Measurements from ENCODE around the gene APOD. TPM values are rescaled to one million over a fixed set of nuclear protein-coding genes. Genes with fewer than 3 reads are reported as not detected.
A peak's percentile ranks its signal among the peaks of the same experiment; 100 is the strongest.

The APOD gene
- total RNA-seq, 2 donors from 2014 or later: 4.2 TPM; not detected in 1

- Mint-ChIP-seq H3K4me1 (peaks cover 15% of the 10 kb centered on the region), H3K27me3 (no peaks in the 10 kb centered on the region), H3K27ac (peak overlapping the region; percentile 50)
Observed at GRCh38 chr3:195558602-195559001, 25.1 kb downstream of the APOD start.

DNA sequence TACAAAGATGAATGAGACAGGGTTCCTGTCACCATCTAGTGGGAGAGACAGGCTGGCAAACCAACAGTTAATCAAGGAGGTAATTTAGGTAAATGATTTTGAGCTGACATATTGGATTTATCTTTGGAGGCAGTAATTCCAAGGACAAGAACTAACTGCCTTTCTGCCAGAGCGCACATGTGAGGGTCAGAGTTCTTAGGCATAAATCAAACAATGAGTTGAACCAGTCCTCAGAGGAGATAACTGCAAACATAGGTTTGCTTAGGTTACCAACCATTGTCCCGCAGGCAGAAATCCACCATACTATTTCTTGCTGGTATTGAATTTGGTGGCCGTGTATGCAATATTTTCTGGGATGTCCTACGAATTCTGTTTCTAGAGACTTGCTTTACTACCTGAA is 26.4 kb downstream of the APOD start:
- H3K4me3 Mint-ChIP-seq: no peak overlapping the region
- H3K4me1 Mint-ChIP-seq: peaks cover 21% of the 10 kb centered on the region
- no peaks in the 10 kb centered on the region for H3K27me3 Mint-ChIP-seq
- no peak for ATAC-seq (replicated peaks)
- H3K27ac Mint-ChIP-seq: no peak overlapping the region
- H3K9me3 Mint-ChIP-seq: no peaks in the 10 kb centered on the region
- no peaks in the 10 kb centered on the region for H3K36me3 Mint-ChIP-seq (ENCODE audit: low read depth)

More at GRCh38 chr3:195558602-195559001, 25.1 kb downstream of the APOD start:
- peak; percentile 72 for ATAC-seq (replicated peaks)
- H3K9me3 Mint-ChIP-seq: no peaks in the 10 kb centered on the region
- H3K36me3 Mint-ChIP-seq (ENCODE audit: low read depth): no peaks in the 10 kb centered on the region
- H3K4me3 Mint-ChIP-seq: no peak overlapping the region

DNA sequence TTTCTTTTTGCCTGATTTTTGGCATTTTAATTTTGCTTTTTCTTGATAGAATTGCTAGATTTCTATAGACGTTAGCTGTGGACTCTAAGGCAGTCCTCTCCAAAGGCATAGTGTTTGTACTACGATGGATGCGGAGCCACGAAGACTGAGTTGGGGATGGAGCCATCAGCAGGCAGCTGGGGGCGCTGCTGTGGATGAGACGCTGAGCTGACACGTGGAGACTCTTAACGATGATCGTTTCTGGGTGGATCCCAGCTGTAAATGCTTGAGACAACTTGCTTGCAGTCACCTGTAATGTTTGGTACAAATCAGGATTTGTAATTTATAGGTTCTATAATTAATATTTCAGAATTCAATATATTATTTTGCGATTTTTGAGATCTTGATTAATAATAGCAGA is 27.4 kb downstream of the APOD start:
- peak overlapping the region; percentile 68 for H3K4me3 Mint-ChIP-seq
- no peaks in the 10 kb centered on the region for H3K9me3 Mint-ChIP-seq
- H3K27me3 Mint-ChIP-seq: no peaks in the 10 kb centered on the region
- H3K4me1 Mint-ChIP-seq: peaks cover 25% of the 10 kb centered on the region
- ATAC-seq (replicated peaks): no peak
- no peaks in the 10 kb centered on the region for H3K36me3 Mint-ChIP-seq (ENCODE audit: low read depth)
- peak overlapping the region; percentile 80 for H3K27ac Mint-ChIP-seq

- peak; percentile 56 for ATAC-seq (replicated peaks)
- H3K27me3 Mint-ChIP-seq: no peaks in the 10 kb centered on the region
- peak overlapping the region; percentile 80 for H3K27ac Mint-ChIP-seq
- peak overlapping the region; percentile 68 for H3K4me3 Mint-ChIP-seq
- H3K9me3 Mint-ChIP-seq: no peaks in the 10 kb centered on the region
- H3K36me3 Mint-ChIP-seq (ENCODE audit: low read depth): no peaks in the 10 kb centered on the region
- peaks cover 31% of the 10 kb centered on the region for H3K4me1 Mint-ChIP-seq
Observed at GRCh38 chr3:195555110-195555509, 28.6 kb downstream of the APOD start.

DNA sequence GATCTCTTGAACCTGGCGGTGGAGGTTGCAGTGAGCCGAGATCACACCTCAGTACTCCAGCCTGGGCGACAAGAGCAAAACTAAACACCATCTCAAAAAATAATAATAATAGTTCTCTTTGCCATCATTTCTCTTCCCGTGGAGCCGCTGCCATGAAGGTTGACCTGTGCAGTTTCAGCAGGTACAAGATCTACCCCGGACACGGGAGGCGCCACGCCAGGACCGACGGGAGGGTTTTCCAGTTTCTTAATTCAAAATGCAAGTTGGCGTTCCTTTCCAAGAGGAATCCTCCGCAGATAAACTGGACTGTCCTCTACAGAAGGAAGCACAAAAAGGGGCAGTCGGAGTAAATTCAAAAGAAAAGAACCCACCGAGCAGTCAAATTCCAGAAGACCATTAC is 29.3 kb downstream of the APOD start:
- no peak for ATAC-seq (replicated peaks)
- Mint-ChIP-seq H3K9me3 (no peaks in the 10 kb centered on the region), H3K36me3 (ENCODE audit: low read depth) (no peaks in the 10 kb centered on the region), H3K4me1 (peaks cover 35% of the 10 kb centered on the region), H3K4me3 (peak overlapping the region; percentile 68), H3K27ac (no peak overlapping the region), H3K27me3 (no peaks in the 10 kb centered on the region)

DNA sequence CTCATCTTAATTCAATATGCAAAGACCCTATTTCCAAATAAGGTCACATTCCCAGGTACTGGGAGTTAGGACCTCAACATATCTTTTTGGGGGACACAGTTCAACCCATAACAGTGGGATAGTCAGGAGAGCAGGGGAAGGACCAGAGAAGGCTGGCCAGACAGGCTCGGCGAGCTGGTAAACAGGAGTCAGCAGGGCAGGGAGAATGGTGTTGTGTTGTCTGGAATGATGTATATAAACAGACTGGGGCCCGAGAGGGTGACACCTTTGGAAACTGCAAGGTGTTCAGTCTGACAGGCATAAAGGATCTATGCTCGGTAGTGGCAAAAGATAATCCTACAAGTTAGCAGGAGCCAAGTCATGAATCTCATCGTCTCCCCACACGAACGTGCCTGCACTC is 30.5 kb downstream of the APOD start:
- peak overlapping the region; percentile 1 for H3K4me3 Mint-ChIP-seq
- H3K27me3 Mint-ChIP-seq: no peaks in the 10 kb centered on the region
- no peaks in the 10 kb centered on the region for H3K36me3 Mint-ChIP-seq (ENCODE audit: low read depth)
- peaks cover 40% of the 10 kb centered on the region for H3K4me1 Mint-ChIP-seq
- no peaks in the 10 kb centered on the region for H3K9me3 Mint-ChIP-seq
- H3K27ac Mint-ChIP-seq: peak overlapping the region; percentile 46
- ATAC-seq (replicated peaks): no peak

DNA sequence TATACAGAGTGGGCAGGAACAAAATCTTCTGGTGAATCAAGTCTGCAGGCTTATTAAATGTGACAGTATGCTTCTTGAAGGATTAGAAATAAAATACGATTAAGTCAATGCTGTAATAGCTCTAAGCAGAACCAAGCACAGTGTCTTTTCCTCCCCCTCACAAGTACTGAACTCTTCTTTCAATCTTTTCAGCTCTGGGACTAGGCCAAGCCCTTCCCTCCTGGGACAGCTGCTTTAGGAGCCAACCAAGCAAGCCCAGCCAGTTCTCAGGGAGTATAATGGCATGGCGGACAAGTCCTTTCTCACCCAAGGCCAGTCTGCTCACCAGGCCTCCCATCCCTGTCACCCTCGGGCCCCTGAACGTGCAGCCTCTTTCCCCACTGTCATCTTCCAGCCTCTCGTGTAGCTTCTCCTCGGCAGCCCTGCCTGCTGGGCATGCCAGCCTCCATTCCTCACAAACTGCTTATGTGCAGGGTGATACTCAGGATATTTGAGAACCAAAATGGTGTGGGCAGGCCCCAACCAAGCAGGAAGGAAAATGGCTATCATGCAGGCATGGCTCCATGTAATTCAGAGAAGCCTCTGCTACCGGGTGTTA is 32.3 kb downstream of the APOD start:
- Mint-ChIP-seq H3K4me1 (peaks cover 56% of the 10 kb centered on the region), H3K27ac (peak overlapping the region; percentile 83), H3K27me3 (no peaks in the 10 kb centered on the region), H3K9me3 (no peaks in the 10 kb centered on the region), H3K36me3 (ENCODE audit: low read depth) (no peaks in the 10 kb centered on the region), H3K4me3 (peak overlapping the region; percentile 76)
- no peak for ATAC-seq (replicated peaks)

DNA sequence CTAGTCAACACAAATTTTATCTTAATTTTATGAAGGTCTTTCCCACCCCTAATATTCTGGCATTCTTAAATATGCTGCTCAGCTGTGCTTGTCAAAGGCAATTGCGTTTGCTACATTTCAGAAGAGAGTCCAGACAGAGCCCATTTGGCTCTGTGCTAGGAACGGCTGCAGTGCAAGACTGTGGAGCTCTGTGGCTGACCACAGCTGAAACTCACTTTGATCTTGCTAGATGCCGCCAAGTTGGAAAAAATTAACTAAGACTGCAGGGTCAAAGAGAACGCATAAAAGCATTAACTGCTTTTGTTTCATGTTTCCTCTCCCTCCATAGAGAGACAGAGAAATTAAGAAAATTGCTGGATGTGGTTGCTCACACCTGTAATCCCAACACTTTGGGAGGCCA is 33.0 kb downstream of the APOD start:
- Mint-ChIP-seq H3K9me3 (no peaks in the 10 kb centered on the region), H3K4me3 (peak overlapping the region; percentile 76), H3K36me3 (ENCODE audit: low read depth) (no peaks in the 10 kb centered on the region), H3K27me3 (no peaks in the 10 kb centered on the region), H3K4me1 (peaks cover 58% of the 10 kb centered on the region), H3K27ac (peak overlapping the region; percentile 83)
- peak; percentile 56 for ATAC-seq (replicated peaks)

- Mint-ChIP-seq H3K36me3 (ENCODE audit: low read depth) (no peaks in the 10 kb centered on the region), H3K9me3 (no peaks in the 10 kb centered on the region), H3K27ac (peak overlapping the region; percentile 83), H3K4me1 (peaks cover 55% of the 10 kb centered on the region), H3K27me3 (no peaks in the 10 kb centered on the region), H3K4me3 (peak overlapping the region; percentile 76)
- peak; percentile 70 for ATAC-seq (replicated peaks)
Observed at GRCh38 chr3:195549931-195550519, 33.7 kb downstream of the APOD start.

DNA sequence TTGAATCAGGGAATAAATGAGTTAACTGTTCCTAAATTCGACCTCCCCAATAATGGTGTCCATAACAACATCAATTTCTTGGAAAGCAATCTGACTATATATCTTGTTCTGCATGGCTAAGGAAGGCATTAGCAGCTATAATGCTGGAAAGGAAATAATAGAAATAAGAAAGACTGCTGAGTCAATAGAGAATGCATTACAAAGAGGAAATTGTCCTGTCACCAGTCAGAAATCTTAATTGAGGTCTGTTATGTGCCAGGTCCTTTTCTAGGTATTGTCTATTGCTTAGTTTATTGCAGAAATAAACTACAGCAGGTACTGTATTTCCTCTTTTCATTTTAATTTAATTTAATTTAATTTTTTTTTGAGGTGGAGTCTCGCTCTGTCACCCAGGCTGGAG is 34.8 kb downstream of the APOD start:
- Mint-ChIP-seq H3K9me3 (no peaks in the 10 kb centered on the region), H3K27me3 (no peaks in the 10 kb centered on the region), H3K36me3 (ENCODE audit: low read depth) (no peaks in the 10 kb centered on the region), H3K27ac (peak overlapping the region; percentile 7), H3K4me3 (peak overlapping the region; percentile 96), H3K4me1 (peaks cover 59% of the 10 kb centered on the region)
- ATAC-seq (replicated peaks): no peak

DNA sequence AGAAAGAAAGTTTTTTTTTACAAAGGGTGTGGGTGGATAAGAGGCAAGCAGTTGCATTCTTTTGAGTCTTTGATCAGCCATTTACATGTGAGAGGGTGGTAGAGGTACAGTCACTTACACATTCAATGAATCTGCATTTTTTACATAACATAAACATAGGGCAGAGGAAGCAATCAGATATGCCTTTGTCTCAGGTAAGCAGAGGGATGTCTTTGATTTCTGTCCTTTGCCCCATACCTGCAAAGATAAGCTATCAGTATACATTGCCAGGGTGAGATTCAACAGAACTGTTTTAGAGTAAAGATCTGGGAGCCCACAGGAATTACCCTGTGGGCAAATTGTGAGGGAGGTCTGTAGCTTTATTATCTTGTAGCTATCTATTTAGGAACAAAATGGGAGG is 35.2 kb downstream of the APOD start:
- Mint-ChIP-seq H3K27ac (peak overlapping the region; percentile 7), H3K4me1 (peaks cover 61% of the 10 kb centered on the region), H3K36me3 (ENCODE audit: low read depth) (no peaks in the 10 kb centered on the region), H3K4me3 (peak overlapping the region; percentile 96), H3K9me3 (no peaks in the 10 kb centered on the region), H3K27me3 (no peaks in the 10 kb centered on the region)
- ATAC-seq (replicated peaks): no peak

- peak overlapping the region; percentile 96 for H3K4me3 Mint-ChIP-seq
- no peaks in the 10 kb centered on the region for H3K9me3 Mint-ChIP-seq
- no peaks in the 10 kb centered on the region for H3K27me3 Mint-ChIP-seq
- H3K27ac Mint-ChIP-seq: peak overlapping the region; percentile 7
- H3K4me1 Mint-ChIP-seq: peaks cover 56% of the 10 kb centered on the region
- ATAC-seq (replicated peaks): no peak
- H3K36me3 Mint-ChIP-seq (ENCODE audit: low read depth): no peaks in the 10 kb centered on the region
Observed at GRCh38 chr3:195548006-195548405, 35.7 kb downstream of the APOD start.

DNA sequence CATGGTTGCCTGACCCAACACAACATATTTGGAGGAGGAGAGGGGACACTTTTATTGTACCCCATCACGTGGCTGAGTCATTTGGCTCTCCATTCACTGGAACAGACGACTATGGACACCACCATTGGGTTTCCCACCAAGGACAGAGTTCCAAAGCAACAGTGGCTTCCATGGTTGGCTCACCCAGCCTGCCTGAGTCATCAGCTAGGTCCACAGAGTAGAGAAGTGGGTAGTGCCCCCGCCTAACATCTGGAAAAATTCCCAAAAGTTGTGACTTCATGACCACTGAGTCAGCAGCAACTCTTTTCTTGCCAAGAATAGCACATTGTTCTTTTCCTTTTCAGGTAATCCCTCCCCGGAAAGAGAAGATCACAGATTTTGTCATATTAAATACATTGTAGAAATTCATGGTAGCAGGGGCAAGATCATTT is 37.6 kb downstream of the APOD start:
- Mint-ChIP-seq H3K27me3 (no peaks in the 10 kb centered on the region), H3K36me3 (ENCODE audit: low read depth) (peaks cover 14% of the 10 kb centered on the region), H3K27ac (peak overlapping the region; percentile 70), H3K9me3 (no peaks in the 10 kb centered on the region), H3K4me1 (peaks cover 50% of the 10 kb centered on the region), H3K4me3 (peak overlapping the region; percentile 96)
- peak; percentile 18 for ATAC-seq (replicated peaks)

- peaks cover 48% of the 10 kb centered on the region for H3K4me1 Mint-ChIP-seq
- peaks cover 29% of the 10 kb centered on the region for H3K36me3 Mint-ChIP-seq (ENCODE audit: low read depth)
- H3K9me3 Mint-ChIP-seq: no peaks in the 10 kb centered on the region
- H3K4me3 Mint-ChIP-seq: peak overlapping the region; percentile 96
- ATAC-seq (replicated peaks): no peak
- no peaks in the 10 kb centered on the region for H3K27me3 Mint-ChIP-seq
- H3K27ac Mint-ChIP-seq: peak overlapping the region; percentile 92
Observed at GRCh38 chr3:195544634-195545033, 39.1 kb downstream of the APOD start.

GRCh38 chr3:195544230-195544536 is 39.6 kb downstream of the APOD start:
- H3K4me3 Mint-ChIP-seq: peak overlapping the region; percentile 96
- H3K4me1 Mint-ChIP-seq: peaks cover 52% of the 10 kb centered on the region
- H3K36me3 Mint-ChIP-seq (ENCODE audit: low read depth): peaks cover 34% of the 10 kb centered on the region
- H3K27ac Mint-ChIP-seq: peak overlapping the region; percentile 92
- ATAC-seq (replicated peaks): no peak
- H3K9me3 Mint-ChIP-seq: no peaks in the 10 kb centered on the region
- H3K27me3 Mint-ChIP-seq: no peaks in the 10 kb centered on the region

Data from activated T-helper 17 cell treated with anti-CD3 and anti-CD28 coated beads, Interleukin-2, amount 50 U/mL, for 72 hours (primary cell).